GM19468 (cell line): ENCODE results near the gene BHLHE40.
"Not testable (repeated sequence)": the region's sequence is repeated elsewhere in the genome, so short reads cannot be mapped to it uniquely, and the experiment has no call there.

ENCODE experiments used
- ATAC-seq: cut with Tn5 transposase; IDR thresholded peaks from one replicate; pipeline ENCODE4 v1.9.1; 2021; ENCODE audit warnings: mild to moderate bottlenecking, moderate library complexity, moderate number of reproducible peaks; ENCODE audit not compliant: unreplicated experiment; ENCODE audit errors: extremely low read depth

BHLHE40 gene

GRCh38 chr3:4959180-4959579 lies 20.1 kb upstream of the BHLHE40 start:
- no peak for ATAC-seq

- ATAC-seq, result not testable (repeated sequence)
These were observed 17.4 kb upstream of the BHLHE40 start for GRCh38 chr3:4961865-4962264.

- ATAC-seq, result no peak
These were observed 15.3 kb upstream of the BHLHE40 start for GRCh38 chr3:4963669-4964570.

- not testable (repeated sequence) for ATAC-seq
These were observed 13.2 kb upstream of the BHLHE40 start for GRCh38 chr3:4966006-4966405.

- not testable (repeated sequence) for ATAC-seq
These were observed 11.6 kb upstream of the BHLHE40 start for GRCh38 chr3:4967683-4968082.

- not testable (repeated sequence) for ATAC-seq
These were observed 7.8 kb upstream of the BHLHE40 start for GRCh38 chr3:4971437-4971836.

- no peak for ATAC-seq
These were observed 7.4 kb upstream of the BHLHE40 start for GRCh38 chr3:4971838-4972237.

- ATAC-seq, result no peak
These were observed 6.3 kb upstream of the BHLHE40 start for GRCh38 chr3:4972652-4973643.

- no peak for ATAC-seq
These were observed 5.1 kb upstream of the BHLHE40 start for GRCh38 chr3:4974154-4974553.

- no peak for ATAC-seq
These were observed 3.1 kb upstream of the BHLHE40 start for GRCh38 chr3:4976109-4976508.

GRCh38 chr3:4977001-4977852 lies 2.0 kb upstream of the BHLHE40 start:
- peak; percentile 23 for ATAC-seq

GRCh38 chr3:4977853-4978203 lies 1.4 kb upstream of the BHLHE40 start:
- ATAC-seq, result no peak

GRCh38 chr3:4978204-4978965 lies 852 bp upstream of the BHLHE40 start:
- peak; percentile 28 for ATAC-seq

- peak; percentile 8 for ATAC-seq
These were observed 240 bp upstream of the BHLHE40 start for GRCh38 chr3:4978966-4979427.

GRCh38 chr3:4980229-4981203 lies 1.3 kb downstream of the BHLHE40 start:
- ATAC-seq, result no peak

GRCh38 chr3:4981294-4981664 lies 2.0 kb downstream of the BHLHE40 start:
- ATAC-seq, result no peak

- no peak for ATAC-seq
These were observed 2.6 kb downstream of the BHLHE40 start for GRCh38 chr3:4981665-4982494.
